ENCODE measurements around the gene SERPINH1.

SERPINH1 gene

GRCh38 chr11:75570559-75571139 lies 8.6 kb downstream of the SERPINH1 start:
- Histone ChIP-seq H3K36me3 (ENCODE audit: control insufficient read depth, low read depth, low read length) (peaks cover 79% of the 10 kb centered on the region), H3K4me1 (ENCODE audit: control insufficient read depth, low read depth, low read length) (peaks cover 3% of the 10 kb centered on the region), H3K9ac (ENCODE audit: low read length) (no peak overlapping the region), H3K27ac (ENCODE audit: low read length) (no peak overlapping the region), H3K9me3 (ENCODE audit: control insufficient read depth, low read depth, low read length) (no peaks in the 10 kb centered on the region), H3K4me3 (ENCODE audit: low read length) (no peak overlapping the region), H3K27me3 (ENCODE audit: control insufficient read depth, insufficient read depth, low read length) (no peaks in the 10 kb centered on the region)

GRCh38 chr11:75571625-75572024 lies 9.6 kb downstream of the SERPINH1 start:
- H3K9ac ChIP-seq (ENCODE audit: low read length): no peak overlapping the region
- no peaks in the 10 kb centered on the region for H3K9me3 ChIP-seq (ENCODE audit: control insufficient read depth, low read depth, low read length)
- no peak overlapping the region for H3K4me3 ChIP-seq (ENCODE audit: low read length)
- H3K36me3 ChIP-seq (ENCODE audit: control insufficient read depth, low read depth, low read length): peaks cover 72% of the 10 kb centered on the region
- H3K27me3 ChIP-seq (ENCODE audit: control insufficient read depth, insufficient read depth, low read length): no peaks in the 10 kb centered on the region
- no peak overlapping the region for H3K27ac ChIP-seq (ENCODE audit: low read length)
- peaks cover 4% of the 10 kb centered on the region for H3K4me1 ChIP-seq (ENCODE audit: control insufficient read depth, low read depth, low read length)

GRCh38 chr11:75572744-75573143 lies 10.7 kb downstream of the SERPINH1 start:
- no peak overlapping the region for H3K27ac ChIP-seq (ENCODE audit: low read length)
- H3K4me1 ChIP-seq (ENCODE audit: control insufficient read depth, low read depth, low read length): peaks cover 9% of the 10 kb centered on the region
- no peaks in the 10 kb centered on the region for H3K9me3 ChIP-seq (ENCODE audit: control insufficient read depth, low read depth, low read length)
- no peak overlapping the region for H3K9ac ChIP-seq (ENCODE audit: low read length)
- H3K27me3 ChIP-seq (ENCODE audit: control insufficient read depth, insufficient read depth, low read length): no peaks in the 10 kb centered on the region
- no peak overlapping the region for H3K4me3 ChIP-seq (ENCODE audit: low read length)
- peaks cover 61% of the 10 kb centered on the region for H3K36me3 ChIP-seq (ENCODE audit: control insufficient read depth, low read depth, low read length)

GRCh38 chr11:75574698-75575602 lies 12.9 kb downstream of the SERPINH1 start:
- H3K9ac ChIP-seq (ENCODE audit: low read length): no peak overlapping the region
- H3K27me3 ChIP-seq (ENCODE audit: control insufficient read depth, insufficient read depth, low read length): no peaks in the 10 kb centered on the region
- H3K36me3 ChIP-seq (ENCODE audit: control insufficient read depth, low read depth, low read length): peaks cover 41% of the 10 kb centered on the region
- no peaks in the 10 kb centered on the region for H3K9me3 ChIP-seq (ENCODE audit: control insufficient read depth, low read depth, low read length)
- H3K4me3 ChIP-seq (ENCODE audit: low read length): no peak overlapping the region
- peaks cover 9% of the 10 kb centered on the region for H3K4me1 ChIP-seq (ENCODE audit: control insufficient read depth, low read depth, low read length)
- no peak overlapping the region for H3K27ac ChIP-seq (ENCODE audit: low read length)

- peaks cover 30% of the 10 kb centered on the region for H3K36me3 ChIP-seq (ENCODE audit: control insufficient read depth, low read depth, low read length)
- H3K4me1 ChIP-seq (ENCODE audit: control insufficient read depth, low read depth, low read length): peaks cover 9% of the 10 kb centered on the region
- no peak overlapping the region for H3K4me3 ChIP-seq (ENCODE audit: low read length)
- no peak overlapping the region for H3K27ac ChIP-seq (ENCODE audit: low read length)
- H3K9me3 ChIP-seq (ENCODE audit: control insufficient read depth, low read depth, low read length): no peaks in the 10 kb centered on the region
- H3K27me3 ChIP-seq (ENCODE audit: control insufficient read depth, insufficient read depth, low read length): no peaks in the 10 kb centered on the region
- H3K9ac ChIP-seq (ENCODE audit: low read length): no peak overlapping the region
Observed at GRCh38 chr11:75576017-75576416, 14.0 kb downstream of the SERPINH1 start.

GRCh38 chr11:75576499-75576918 lies 14.5 kb downstream of the SERPINH1 start:
- Histone ChIP-seq H3K27me3 (ENCODE audit: control insufficient read depth, insufficient read depth, low read length) (no peaks in the 10 kb centered on the region), H3K9me3 (ENCODE audit: control insufficient read depth, low read depth, low read length) (no peaks in the 10 kb centered on the region), H3K4me1 (ENCODE audit: control insufficient read depth, low read depth, low read length) (peaks cover 9% of the 10 kb centered on the region), H3K27ac (ENCODE audit: low read length) (no peak overlapping the region), H3K4me3 (ENCODE audit: low read length) (no peak overlapping the region), H3K9ac (ENCODE audit: low read length) (no peak overlapping the region), H3K36me3 (ENCODE audit: control insufficient read depth, low read depth, low read length) (peaks cover 25% of the 10 kb centered on the region)

GRCh38 chr11:75577207-75577606 lies 15.2 kb downstream of the SERPINH1 start:
- Histone ChIP-seq H3K9ac (ENCODE audit: low read length) (no peak overlapping the region), H3K9me3 (ENCODE audit: control insufficient read depth, low read depth, low read length) (no peaks in the 10 kb centered on the region), H3K4me3 (ENCODE audit: low read length) (no peak overlapping the region), H3K36me3 (ENCODE audit: control insufficient read depth, low read depth, low read length) (peaks cover 18% of the 10 kb centered on the region), H3K27ac (ENCODE audit: low read length) (no peak overlapping the region), H3K4me1 (ENCODE audit: control insufficient read depth, low read depth, low read length) (peaks cover 9% of the 10 kb centered on the region), H3K27me3 (ENCODE audit: control insufficient read depth, insufficient read depth, low read length) (no peaks in the 10 kb centered on the region)

- peaks cover 18% of the 10 kb centered on the region for H3K4me1 ChIP-seq (ENCODE audit: control insufficient read depth, low read depth, low read length)
- no peak overlapping the region for H3K4me3 ChIP-seq (ENCODE audit: low read length)
- no peaks in the 10 kb centered on the region for H3K9me3 ChIP-seq (ENCODE audit: control insufficient read depth, low read depth, low read length)
- H3K27me3 ChIP-seq (ENCODE audit: control insufficient read depth, insufficient read depth, low read length): no peaks in the 10 kb centered on the region
- H3K27ac ChIP-seq (ENCODE audit: low read length): no peak overlapping the region
- H3K36me3 ChIP-seq (ENCODE audit: control insufficient read depth, low read depth, low read length): peaks cover under 1% of the 10 kb centered on the region
- no peak overlapping the region for H3K9ac ChIP-seq (ENCODE audit: low read length)
Observed at GRCh38 chr11:75578977-75579376, 16.9 kb downstream of the SERPINH1 start.

GRCh38 chr11:75579841-75580240 lies 17.8 kb downstream of the SERPINH1 start:
- H3K27me3 ChIP-seq (ENCODE audit: control insufficient read depth, insufficient read depth, low read length): no peaks in the 10 kb centered on the region
- H3K36me3 ChIP-seq (ENCODE audit: control insufficient read depth, low read depth, low read length): no peaks in the 10 kb centered on the region
- peaks cover 22% of the 10 kb centered on the region for H3K4me1 ChIP-seq (ENCODE audit: control insufficient read depth, low read depth, low read length)

GRCh38 chr11:75582506-75582894 lies 20.4 kb downstream of the SERPINH1 start:
- H3K9ac ChIP-seq (ENCODE audit: low read length): peak overlapping the region; percentile 84
- peaks cover 14% of the 10 kb centered on the region for H3K4me1 ChIP-seq (ENCODE audit: control insufficient read depth, low read depth, low read length)
- peak overlapping the region; percentile 64 for H3K4me3 ChIP-seq (ENCODE audit: low read length)
- H3K36me3 ChIP-seq (ENCODE audit: control insufficient read depth, low read depth, low read length): no peaks in the 10 kb centered on the region
- no peaks in the 10 kb centered on the region for H3K9me3 ChIP-seq (ENCODE audit: control insufficient read depth, low read depth, low read length)
- H3K27me3 ChIP-seq (ENCODE audit: control insufficient read depth, insufficient read depth, low read length): no peaks in the 10 kb centered on the region
- H3K27ac ChIP-seq (ENCODE audit: low read length): no peak overlapping the region

More at GRCh38 chr11:75579841-75580240, 17.8 kb downstream of the SERPINH1 start:
- Histone ChIP-seq H3K9me3 (ENCODE audit: control insufficient read depth, low read depth, low read length) (no peaks in the 10 kb centered on the region), H3K9ac (ENCODE audit: low read length) (no peak overlapping the region), H3K4me3 (ENCODE audit: low read length) (no peak overlapping the region), H3K27ac (ENCODE audit: low read length) (no peak overlapping the region)

- Histone ChIP-seq H3K9me3 (ENCODE audit: control insufficient read depth, low read depth, low read length) (no peaks in the 10 kb centered on the region), H3K36me3 (ENCODE audit: control insufficient read depth, low read depth, low read length) (no peaks in the 10 kb centered on the region), H3K9ac (ENCODE audit: low read length) (peak overlapping the region; percentile 84), H3K27ac (ENCODE audit: low read length) (peak overlapping the region; percentile 75), H3K4me1 (ENCODE audit: control insufficient read depth, low read depth, low read length) (peaks cover 13% of the 10 kb centered on the region), H3K4me3 (ENCODE audit: low read length) (peak overlapping the region; percentile 64), H3K27me3 (ENCODE audit: control insufficient read depth, insufficient read depth, low read length) (no peaks in the 10 kb centered on the region)
Observed at GRCh38 chr11:75582895-75583717, 21.1 kb downstream of the SERPINH1 start.
